ENCODE results near the gene AIF1L.
"Not testable (repeated sequence)": the region's sequence is repeated elsewhere in the genome, so short reads cannot be mapped to it uniquely, and the experiment has no call there.

Gene AIF1L

DNA sequence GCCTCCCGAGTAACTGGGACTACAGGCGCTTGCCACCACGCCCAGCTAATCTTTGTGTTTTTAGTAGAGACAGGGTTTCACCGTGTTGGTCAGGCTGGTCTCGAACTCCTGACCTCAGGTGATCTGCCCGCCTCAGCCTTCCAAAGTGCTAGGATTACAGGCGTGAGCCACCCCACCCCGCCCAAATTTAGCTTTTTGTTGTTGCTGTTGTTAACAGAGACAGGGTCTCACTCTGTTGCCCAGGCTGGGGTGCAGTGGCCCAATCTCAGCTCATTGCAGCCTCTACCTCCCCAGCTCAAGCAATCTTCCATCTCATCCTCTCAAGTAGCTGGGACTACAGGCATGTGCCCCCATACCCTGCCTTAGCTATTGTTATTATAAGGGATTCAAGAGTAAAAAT lies 3.5 kb downstream of the AIF1L start:
- DNase-seq = not testable (repeated sequence)

DNA sequence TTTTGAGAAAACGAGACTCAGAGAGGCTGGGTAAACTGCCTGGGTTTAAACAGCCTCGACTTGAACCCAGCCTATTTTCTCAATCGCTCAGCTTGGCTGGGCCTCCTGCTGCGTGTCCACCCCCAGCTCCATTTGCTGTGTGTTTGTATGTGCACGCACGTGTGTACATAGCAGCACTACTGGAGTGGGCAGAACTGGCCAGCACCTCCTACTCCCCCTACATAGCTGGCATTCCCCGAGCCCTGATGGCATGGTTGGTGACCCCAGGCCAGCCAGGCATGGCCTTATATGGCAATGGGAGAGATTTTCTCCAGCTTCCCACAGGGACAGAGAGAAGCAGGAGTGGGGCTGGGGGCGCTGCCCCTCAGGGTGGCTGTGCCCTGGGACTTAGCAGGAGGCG lies 4.1 kb downstream of the AIF1L start:
- DNase-seq = no peak

DNA sequence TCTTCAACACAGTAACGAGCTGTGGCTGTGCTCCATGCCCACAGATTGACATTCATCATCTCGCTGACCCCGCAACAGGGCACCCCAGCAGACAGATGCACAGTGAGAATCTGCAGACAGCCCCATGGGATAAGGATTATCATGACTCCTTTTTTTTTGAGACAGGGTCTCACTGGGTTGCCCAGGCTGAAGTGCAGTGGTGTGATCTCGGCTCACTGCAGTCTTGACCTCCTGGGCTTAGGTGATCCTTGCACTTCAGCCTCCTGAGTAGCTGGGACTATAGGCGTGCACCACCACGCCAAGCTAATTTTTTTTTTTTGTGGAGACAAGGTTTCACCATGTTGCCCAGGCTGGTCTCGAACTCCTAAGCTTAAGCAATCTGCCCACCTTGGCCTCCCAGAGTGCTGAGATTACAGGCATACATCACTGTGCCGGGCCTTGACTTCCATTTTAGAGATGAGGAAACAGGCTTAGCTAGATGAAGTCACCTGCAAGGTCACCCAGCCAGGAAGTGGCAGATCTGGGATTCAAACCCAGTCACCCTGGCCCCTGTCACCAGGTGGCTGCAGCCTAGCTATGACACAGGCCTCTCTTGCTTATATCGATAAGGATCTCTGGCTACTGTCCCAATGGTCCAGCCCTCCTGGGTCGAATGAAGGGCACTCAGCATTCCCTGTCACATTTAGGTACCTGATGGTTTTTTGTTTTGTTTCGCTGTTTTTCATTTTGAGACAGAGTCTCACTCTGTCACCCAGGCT lies 5.1 kb downstream of the AIF1L start:
- DNase-seq = no peak

DNA sequence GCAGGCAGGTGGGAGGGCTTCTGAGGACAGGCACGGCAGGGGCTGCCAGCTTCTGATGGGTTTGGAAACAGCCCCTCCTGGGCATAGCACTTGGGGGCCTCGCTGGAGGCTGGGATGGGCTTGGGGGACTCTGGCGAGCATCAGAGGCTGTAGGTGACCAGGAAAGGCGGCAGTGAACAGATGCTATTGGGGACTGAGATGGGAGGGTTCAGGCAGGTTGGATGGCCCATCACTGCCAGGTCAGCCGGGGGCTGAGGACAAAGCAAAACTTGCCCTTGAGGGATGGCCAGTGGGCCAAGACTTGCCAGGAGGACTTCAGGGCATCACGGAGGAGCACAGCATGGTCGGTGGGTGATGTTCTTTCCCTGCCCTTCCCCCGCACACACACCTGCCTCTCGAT lies 6.7 kb downstream of the AIF1L start:
- no peak for DNase-seq

DNA sequence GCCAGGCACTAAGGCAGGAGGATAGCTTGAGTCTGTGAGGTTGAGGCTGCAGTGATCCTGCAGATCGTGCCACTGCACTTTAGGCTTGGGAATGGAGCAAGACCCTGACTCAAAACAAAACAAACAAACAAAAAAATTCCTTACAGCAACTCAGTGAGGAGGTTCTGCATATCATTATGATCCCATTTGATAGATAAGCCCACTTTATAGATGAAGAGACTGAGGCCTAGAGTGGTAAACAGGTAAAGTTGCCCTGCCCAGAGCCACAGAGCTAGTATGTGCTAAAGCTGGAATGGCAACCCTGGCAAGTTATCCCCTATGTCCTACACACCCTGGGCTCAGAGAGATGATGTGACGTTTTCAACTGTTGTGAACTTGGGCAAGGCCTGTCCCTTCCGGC lies 7.2 kb downstream of the AIF1L start:
- DNase-seq = no peak

DNA sequence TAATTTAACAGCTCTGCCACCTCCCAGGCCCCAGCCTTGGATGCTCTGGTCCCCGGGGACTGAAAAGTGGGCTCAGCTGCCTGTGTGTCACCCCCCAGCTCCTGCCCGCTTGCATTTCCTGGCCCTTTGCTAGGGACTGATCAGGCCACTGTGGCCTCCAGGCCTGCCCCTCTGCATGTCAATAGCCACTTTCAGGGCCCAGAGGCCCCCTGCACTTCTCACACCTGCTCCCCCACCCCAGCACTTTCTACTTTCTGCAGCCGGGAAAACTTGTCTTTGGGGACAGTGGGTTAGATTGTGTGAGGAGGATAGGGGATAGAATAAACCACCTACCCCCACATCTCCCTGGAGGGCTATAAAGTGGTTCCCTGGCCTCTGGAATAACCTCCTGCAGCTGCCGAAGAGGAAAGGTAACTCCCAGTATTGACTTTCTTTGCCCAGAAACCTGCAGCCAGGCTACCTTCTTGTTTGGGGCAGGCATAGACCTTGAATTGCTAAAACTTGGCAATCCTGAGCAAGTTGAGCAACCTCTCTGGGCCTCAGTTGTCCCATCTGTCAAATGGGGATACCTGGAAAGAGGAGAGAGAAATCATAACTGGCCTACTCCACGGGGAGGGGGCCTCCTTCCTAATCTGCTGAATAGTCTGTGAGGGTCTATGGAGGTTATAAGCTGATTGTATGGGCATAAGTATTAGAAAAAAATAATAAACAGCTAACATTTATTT lies 7.8 kb downstream of the AIF1L start:
- no peak for DNase-seq

DNA sequence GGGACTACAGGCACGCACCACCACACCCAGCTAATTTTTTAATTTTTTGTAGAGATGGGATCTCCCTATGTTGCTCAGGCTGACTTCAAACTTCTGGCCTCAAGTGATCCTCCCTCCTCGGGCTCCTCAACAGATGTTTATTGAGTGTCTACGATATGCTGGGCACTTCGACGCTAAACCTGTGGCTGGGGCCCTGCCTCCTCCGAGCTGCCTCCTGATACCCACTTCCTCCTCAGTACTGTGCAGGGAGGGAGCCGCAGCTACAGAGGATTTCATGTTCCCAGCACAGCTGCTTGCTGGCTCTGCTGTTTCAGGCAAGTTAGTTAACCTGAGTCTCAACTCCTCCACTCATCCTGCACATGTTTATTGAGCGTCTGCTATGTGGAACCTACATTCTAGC lies 9.6 kb downstream of the AIF1L start:
- DNase-seq = no peak

DNA sequence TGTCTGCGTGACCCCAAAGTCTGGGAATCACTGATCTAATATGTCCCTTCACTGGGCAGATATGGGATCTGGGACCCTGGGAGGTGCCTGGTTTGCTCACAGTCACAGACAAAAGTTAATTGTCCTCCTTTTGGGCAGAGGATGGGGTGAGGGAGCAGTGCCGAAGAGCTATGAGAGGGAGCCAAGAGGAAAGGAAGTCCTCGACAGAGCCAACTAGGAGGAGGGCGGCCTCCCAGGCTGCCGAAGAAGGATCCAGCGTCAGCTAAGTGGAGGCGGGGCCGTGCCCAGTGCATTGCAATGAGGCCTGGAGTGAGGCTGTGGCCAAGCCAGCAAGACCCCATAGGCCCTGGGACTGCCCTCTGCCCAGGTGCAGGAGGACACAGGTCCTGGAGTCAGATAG lies 11.4 kb downstream of the AIF1L start:
- DNase-seq = no peak

DNA sequence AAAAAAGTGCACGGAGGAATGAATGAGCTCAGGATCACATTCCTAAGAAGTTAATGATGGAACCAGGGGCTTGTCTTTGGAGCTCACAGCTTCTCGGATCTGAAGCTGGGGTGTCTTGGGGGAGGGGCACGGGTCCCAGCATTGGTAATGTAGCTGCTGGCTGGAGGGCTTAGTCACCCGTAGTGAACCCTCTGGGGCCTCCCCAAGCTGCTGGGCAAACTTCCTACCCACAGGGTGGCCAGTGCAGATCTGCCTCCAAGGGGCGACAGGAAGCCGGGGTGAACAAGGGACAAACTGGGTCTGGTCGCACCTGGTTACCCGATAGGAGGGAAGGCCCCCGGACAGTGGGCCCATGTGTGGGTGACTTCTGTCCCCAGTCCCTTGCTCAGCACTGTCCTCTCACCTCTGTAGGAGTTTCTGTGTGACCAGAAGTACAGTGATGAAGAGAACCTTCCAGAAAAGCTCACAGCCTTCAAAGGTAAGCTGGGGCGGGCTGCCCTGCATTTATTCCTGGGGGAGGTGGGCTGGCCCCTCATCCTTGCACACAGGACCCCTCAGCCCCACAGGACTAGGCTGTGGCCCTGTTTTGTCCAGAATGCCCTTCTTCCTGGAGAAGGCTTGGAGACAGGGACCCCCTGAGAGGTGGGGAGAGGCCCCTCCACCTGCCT lies 15.0 kb downstream of the AIF1L start:
- DNase-seq = no peak

DNA sequence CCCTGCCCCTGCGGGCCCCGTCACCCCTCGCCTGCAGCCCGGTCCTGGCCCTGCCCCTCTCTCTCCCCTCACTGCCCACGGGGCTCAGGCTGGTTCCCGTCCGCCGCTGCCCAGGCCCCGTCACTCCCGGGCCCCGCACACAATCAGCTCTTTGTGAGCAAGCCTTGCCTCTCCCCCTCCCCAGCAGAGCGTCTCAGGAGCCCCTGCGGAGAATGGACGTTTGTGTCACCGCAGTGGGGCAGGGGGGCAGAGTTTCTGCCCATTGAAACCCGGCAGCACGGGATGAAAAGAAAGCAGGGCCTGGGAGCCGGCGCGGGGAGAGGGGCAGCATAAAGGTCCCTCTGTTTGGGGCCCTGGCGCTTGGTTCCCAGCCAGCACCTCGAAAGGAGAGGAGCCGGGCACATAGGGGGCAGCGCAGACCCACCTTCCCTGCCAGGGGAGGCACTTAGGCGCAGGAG lies 15.6 kb downstream of the AIF1L start:
- DNase-seq = no peak

DNA sequence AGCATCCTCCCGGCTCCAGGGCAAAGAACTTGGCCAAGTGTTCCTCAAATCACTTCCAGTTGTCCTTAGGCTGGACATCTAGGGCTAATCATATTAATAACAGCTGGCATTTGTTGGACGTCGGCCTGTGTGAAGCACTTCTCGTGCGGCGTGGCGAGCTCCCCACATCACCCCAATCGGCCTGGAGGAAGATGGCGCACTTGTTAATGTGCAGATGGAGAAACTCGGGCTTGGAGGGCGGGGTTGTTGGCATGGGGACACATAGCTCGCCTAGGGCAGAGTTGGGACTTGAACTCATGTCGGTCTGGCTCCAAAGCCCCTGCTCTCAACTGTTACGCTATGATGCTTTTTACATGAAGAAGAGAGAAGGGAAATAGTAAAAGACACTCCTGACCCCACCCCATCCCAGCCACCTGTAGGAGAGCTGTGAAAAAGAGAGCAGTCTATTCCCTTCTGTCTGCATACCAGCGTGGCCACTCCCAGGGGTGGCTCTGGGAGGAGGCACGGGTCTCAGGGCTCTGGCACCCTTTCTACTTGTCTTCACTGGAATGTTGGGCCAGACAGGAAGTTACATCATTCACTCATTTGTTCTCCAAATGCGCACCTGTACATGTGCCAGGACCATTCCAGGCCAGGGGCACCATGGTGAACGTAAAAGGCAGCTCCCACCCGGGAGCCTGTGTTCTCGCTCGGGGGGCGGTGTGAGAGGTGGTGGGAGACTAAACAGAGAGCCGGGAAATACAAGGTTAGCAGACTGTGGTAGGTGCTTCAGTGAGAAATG lies 16.2 kb downstream of the AIF1L start:
- DNase-seq = no peak

DNA sequence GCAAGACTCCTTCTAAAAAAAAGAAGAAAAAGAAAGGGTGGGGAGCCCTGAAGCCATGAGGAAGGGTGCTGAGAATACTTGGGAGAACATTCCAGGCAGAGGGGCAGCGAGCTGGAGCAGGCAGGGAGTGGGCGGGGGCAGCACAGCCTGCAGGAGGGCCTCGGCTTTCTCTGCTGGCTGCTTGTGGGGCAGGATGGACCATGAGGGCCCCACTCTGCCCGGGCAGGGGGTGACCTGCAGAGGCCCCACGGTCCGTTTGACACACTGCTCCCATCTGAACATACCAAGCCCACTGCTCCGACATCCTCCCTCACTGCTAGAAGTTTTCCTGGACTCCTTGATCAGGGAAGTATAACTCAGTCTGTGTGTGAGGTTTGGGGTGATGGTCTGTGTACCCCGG lies 17.3 kb downstream of the AIF1L start:
- DNase-seq = no peak

DNA sequence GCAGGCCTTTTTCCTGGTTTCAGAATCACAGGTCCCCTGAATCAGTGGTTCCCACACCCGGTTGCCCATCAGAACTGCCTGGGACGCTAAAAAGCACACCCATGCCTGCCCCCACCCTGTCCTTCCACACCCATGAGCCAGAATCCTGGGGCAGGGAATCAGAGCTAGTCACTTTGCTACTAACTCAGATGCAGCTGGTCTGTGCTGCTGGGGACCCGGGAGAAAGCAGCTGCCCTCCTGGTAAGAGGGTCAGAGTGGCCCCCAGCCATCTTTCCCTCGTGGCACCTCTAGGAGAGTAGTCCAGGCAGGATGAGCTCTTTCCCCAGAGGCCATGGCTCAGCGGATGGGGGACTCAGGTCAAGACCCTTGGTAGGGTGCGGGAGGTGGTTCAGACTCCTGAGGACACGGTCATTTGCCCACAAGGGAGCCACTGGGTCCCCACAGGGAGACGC lies 17.8 kb downstream of the AIF1L start:
- DNase-seq = no peak

DNA sequence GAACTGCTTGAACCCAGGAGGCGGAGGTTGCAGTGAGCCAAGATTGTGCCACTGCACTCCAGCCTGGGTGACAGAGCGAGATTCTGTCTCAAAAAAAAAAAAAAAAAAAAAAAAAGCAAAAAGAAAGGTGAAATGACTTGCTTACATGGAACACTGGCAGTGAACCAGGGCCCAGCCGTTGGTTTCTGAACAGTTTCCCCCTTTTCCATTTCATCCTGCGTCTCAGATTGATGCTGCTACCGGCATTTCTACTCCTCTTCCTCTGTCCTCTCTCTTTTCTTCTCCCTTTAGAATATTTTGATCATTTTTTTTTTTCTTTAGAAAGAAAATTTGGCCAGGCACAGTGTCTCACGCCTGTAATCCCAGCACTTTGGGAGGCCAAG lies 19.0 kb downstream of the AIF1L start:
- DNase-seq = not testable (repeated sequence)

DNA sequence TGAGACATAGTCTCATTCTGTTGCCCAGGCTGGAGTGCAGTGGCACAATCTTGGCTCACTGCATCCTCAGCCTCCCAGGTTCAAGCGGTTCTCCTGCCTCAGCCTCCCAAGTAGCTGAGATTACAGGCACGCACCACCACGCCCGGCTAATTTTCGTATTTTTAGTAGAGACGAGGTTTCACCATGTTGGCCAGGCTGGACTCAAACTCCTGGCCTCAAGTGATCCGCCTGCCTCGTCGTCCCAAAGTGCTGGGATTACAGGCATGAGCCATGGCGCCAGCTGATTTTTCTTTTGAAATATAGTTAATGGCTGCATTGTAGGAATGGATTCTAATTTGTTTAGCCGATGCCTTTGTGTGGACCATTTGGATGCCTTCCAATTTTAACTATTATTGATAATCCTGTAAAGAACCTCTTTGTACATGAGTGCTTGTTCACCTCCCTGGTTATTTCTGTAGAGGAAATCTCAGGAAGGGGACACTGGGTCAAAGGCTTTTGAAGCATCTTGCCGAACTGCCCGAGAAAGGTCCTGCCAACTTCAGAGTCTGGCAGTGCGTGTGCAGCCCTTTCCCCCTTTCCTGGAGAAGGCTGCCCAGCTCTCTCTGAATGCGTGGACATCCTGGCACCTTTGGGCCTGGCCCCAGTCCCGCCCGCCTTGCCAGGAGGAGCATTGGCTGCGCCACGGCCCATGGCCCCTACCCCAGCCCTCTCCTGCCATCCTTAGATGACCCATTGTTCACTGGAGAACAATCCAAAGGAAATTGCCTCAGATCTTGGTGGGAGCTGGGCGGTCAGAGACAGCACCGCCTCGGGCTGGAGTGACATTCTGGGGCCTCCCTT lies 20.2 kb downstream of the AIF1L start:
- DNase-seq = no peak

DNA sequence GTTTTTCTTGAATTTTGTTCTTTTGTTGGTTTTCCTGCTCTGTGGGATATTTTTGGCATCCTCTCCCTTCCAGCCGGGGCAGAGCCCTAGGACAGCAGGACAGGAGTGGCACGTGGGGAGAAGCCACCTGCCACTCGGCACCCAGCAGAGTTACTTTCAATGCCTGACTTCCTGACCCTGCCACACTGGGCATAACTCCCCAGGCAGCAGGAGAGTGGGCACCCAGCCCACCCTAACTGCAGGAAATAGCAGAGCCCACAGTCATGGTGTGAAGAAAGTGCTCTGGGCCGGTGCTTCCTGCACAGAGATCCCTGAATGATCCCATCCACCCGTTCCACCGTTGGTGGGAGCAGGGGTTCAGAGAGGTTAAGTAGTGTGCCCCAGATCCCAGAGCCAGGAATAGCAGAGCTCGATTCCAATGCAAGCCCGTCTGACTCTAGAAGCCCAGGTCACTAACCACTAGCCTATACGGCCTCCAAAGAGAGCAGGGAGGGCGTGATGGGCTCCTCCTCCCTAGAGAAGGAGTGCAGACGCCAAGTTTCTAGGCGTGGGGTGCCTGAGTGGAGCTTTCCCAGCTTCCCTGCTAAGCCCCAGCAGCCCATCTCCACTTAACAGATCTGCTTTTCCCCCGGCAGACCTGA lies 20.9 kb downstream of the AIF1L start:
- no peak for DNase-seq

DNA sequence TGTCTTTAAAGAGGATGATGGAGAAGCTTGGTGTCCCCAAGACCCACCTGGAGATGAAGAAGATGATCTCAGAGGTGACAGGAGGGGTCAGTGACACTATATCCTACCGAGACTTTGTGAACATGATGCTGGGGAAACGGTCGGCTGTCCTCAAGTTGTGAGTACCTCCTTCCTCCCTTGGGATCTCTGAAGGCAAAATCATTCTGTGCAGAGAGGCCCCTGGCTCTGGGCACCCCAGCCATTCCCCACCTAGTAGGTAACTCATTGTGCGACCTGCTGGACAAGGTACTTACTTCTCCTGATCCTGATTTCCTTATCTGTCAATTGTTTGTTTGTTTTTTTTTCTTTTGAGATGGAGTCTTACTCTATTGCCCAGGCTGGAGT lies 21.4 kb downstream of the AIF1L start:
- no peak for DNase-seq

DNA sequence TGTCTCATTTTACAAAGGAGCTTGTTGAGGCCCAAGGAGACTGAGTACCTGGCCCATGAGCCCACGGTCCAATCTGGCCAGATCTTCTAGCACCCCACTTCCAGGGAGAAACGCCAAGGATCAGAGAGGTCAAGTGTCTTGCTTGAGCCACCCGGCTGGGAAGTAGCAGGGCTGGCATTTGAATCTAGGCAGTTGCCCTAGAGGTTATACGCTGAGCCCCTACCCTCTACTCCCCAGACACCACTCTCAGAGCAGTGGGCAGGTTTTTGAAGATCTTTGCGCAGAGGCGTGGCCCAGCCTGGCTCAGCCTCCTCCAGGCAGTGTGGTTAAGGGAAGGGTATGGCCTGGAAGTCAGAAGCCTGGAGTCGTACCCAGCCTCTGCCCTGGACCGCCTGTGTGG lies 23.3 kb downstream of the AIF1L start:
- no peak for DNase-seq

DNA sequence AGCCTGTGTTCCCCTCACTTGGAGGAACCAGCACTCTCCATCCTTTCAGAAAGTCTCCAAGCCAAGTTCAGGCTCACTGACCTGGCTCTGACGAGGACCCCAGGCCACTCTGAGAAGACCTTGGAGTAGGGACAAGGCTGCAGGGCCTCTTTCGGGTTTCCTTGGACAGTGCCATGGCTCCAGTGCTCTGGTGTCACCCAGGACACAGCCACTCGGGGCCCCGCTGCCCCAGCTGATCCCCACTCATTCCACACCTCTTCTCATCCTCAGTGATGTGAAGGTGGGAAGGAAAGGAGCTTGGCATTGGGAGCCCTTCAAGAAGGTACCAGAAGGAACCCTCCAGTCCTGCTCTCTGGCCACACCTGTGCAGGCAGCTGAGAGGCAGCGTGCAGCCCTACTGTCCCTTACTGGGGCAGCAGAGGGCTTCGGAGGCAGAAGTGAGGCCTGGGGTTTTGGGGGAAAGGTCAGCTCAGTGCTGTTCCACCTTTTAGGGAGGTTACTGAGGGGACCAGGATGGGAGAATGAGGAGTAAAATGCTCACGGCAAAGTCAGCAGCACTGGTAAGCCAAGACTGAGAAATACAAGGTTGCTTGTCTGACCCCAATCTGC lies 24.4 kb downstream of the AIF1L start:
- no peak for DNase-seq

DNA sequence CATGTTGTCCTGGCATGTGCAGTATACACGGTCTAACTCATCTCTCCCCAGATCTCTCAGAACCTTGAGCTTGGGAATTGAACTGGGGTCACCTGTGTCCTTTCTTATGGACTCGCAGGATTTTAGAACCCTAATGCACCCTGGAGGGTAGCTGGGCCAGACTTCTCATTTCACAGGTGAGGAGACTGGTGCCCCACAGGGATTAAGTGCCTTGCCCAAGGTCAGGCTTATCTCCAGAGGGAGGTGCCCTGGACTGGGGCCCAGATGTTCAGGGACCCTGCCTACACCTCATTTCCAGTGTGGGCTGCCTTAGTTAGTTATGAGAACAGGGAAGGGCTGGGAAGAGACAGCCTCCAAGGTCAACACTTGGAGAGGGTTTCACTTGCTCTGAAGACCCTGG lies 25.0 kb downstream of the AIF1L start:
- no peak for DNase-seq

DNA sequence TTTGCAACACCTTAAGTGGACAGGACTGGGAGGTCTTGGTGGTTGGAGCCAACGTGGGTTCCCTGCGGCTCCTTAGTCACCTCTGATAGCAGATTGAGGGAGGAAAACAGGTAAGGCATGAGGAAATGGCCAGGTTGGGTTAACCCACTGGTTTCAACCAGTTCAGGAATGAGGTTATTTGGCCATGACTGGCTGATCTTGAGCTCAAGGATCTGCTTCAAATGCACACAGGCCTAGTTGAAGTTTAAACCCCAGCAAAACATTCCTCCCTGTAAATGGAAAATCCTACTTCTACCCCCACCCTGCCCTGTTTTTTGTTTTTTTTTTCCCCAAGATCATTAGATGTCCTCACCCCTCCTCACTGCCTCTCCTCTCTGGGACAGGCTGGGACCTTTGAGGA lies 25.8 kb downstream of the AIF1L start:
- no peak for DNase-seq

DNA sequence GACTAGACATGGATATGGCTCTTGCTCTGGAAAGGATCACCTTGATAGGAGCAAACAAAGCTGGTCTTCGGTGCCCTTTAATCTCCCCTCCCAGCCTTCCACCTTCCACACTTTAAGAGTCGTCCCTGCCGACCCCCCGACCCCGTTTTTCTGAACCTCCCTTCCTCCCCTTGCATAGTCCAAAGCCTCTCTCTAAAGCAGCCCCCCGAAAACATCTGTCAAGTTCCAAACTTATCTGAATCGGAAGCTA lies 28.6 kb downstream of the AIF1L start:
- DNase-seq = no peak
